H9 (cell line): ENCODE measurements around the gene ELMOD1. TPM values are rescaled to one million over a fixed set of nuclear protein-coding genes. Genes with fewer than 3 reads are reported as not detected.

Experiments used
- DNase-seq: peaks from one replicate; pipeline ENCODE4 v3.0.0-alpha.2; 2017
- H2AFZ ChIP-seq: one replicate; pipeline ENCODE4 v1.6.1; 2013; ENCODE audit warnings: mild to moderate bottlenecking, low read length, control low read depth, moderate library complexity
- H2AK5ac ChIP-seq: 2 replicates; pipeline ENCODE4 v1.6.1; 2013; ENCODE audit warnings: low read length, control low read depth, mixed read lengths; ENCODE audit not compliant: insufficient read length
- H2BK120ac ChIP-seq: one replicate; pipeline ENCODE4 v1.6.1; 2013; ENCODE audit warnings: low read depth, mild to moderate bottlenecking, low read length, control low read depth, inconsistent platforms; ENCODE audit not compliant: poor library complexity, severe bottlenecking
- H2BK12ac ChIP-seq: 2 replicates; pipeline ENCODE4 v1.6.1; 2013; ENCODE audit warnings: low read length, control low read depth, mixed read lengths, low read depth; ENCODE audit not compliant: insufficient read length
- H2BK15ac ChIP-seq: 2 replicates; pipeline ENCODE4 v1.6.1; 2013; ENCODE audit warnings: low read depth, low read length, control low read depth
- H2BK20ac ChIP-seq: one replicate; pipeline ENCODE4 v1.6.1; 2013; ENCODE audit warnings: low read depth, mild to moderate bottlenecking, low read length, control low read depth, inconsistent platforms; ENCODE audit not compliant: poor library complexity, severe bottlenecking
- H2BK5ac ChIP-seq: 2 replicates; pipeline ENCODE4 v1.6.1; 2013; ENCODE audit warnings: low read length, control low read depth, mixed read lengths; ENCODE audit not compliant: insufficient read length
- H3K14ac ChIP-seq: 2 replicates; pipeline ENCODE4 v1.6.1; 2013; ENCODE audit warnings: low read length, control low read depth; ENCODE audit not compliant: insufficient read depth
- H3K18ac ChIP-seq: 2 replicates; pipeline ENCODE4 v1.6.1; 2013; ENCODE audit warnings: low read depth, mild to moderate bottlenecking, mixed read lengths, low read length, control low read depth; ENCODE audit not compliant: insufficient read length
- H3K23ac ChIP-seq: 2 replicates; pipeline ENCODE4 v1.6.1; 2013; ENCODE audit warnings: low read length, control low read depth, mixed read lengths, low read depth; ENCODE audit not compliant: insufficient read length
- H3K23me2 ChIP-seq: 2 replicates; pipeline ENCODE4 v1.6.1; 2013; ENCODE audit warnings: low read depth, mild to moderate bottlenecking, mixed read lengths, low read length, control low read depth; ENCODE audit not compliant: insufficient read length, poor library complexity, severe bottlenecking
- H3K27ac ChIP-seq: 2 replicates; pipeline ENCODE4 v1.5.1; 2013; ENCODE audit warnings: low read length, control low read depth, mixed read lengths, low read depth; ENCODE audit not compliant: insufficient read length
- H3K27me3 ChIP-seq: 2 replicates; pipeline ENCODE4 v1.6.1; 2013; ENCODE audit warnings: low read length, control low read depth, inconsistent platforms; ENCODE audit not compliant: insufficient read depth
- H3K4ac ChIP-seq: 2 replicates; pipeline ENCODE4 v1.6.1; 2013; ENCODE audit warnings: low read depth, mild to moderate bottlenecking, control low read depth, inconsistent platforms, low read length, moderate library complexity
- H3K4me1 ChIP-seq: 2 replicates; pipeline ENCODE4 v1.6.1; 2013; ENCODE audit warnings: low read length, control low read depth, inconsistent platforms; ENCODE audit not compliant: insufficient read depth
- H3K4me2 ChIP-seq: 2 replicates; pipeline ENCODE4 v1.6.1; 2013; ENCODE audit warnings: low read length, control low read depth, mixed read lengths; ENCODE audit not compliant: insufficient read length, insufficient read depth
- H3K56ac ChIP-seq: 2 replicates; pipeline ENCODE4 v1.6.1; 2013; ENCODE audit warnings: low read depth, mild to moderate bottlenecking, mixed read lengths, low read length, control low read depth; ENCODE audit not compliant: insufficient read length
- H3K79me1 ChIP-seq: 2 replicates; pipeline ENCODE4 v1.6.1; 2013; ENCODE audit warnings: low read depth, mild to moderate bottlenecking, moderate library complexity, low read length, control low read depth, inconsistent platforms; ENCODE audit not compliant: insufficient read depth, poor library complexity, severe bottlenecking
- H3K79me2 ChIP-seq: 2 replicates; pipeline ENCODE4 v1.6.1; 2013; ENCODE audit warnings: low read length, control low read depth, inconsistent platforms; ENCODE audit not compliant: insufficient read depth
- H3K9ac ChIP-seq: 2 replicates; pipeline ENCODE4 v1.6.1; 2013; ENCODE audit warnings: low read length, control low read depth, mixed read lengths; ENCODE audit not compliant: insufficient read length; ENCODE audit errors: extremely low read depth
- H3K9me3 ChIP-seq: one replicate; pipeline ENCODE4 v1.6.1; 2013; ENCODE audit warnings: low read depth, low read length, inconsistent platforms; ENCODE audit not compliant: control insufficient read depth
- H3T11ph ChIP-seq: one replicate; pipeline ENCODE4 v1.6.1; 2013; ENCODE audit warnings: mild to moderate bottlenecking, low read length, control low read depth, inconsistent platforms
- H4K20me1 ChIP-seq: one replicate; pipeline ENCODE4 v1.6.1; 2013; ENCODE audit not compliant: control insufficient read depth, insufficient read length, insufficient read depth
- H4K5ac ChIP-seq: 2 replicates; pipeline ENCODE4 v1.6.1; 2013; ENCODE audit warnings: low read depth, mild to moderate bottlenecking, mixed read lengths, low read length, control low read depth; ENCODE audit not compliant: insufficient read length
- H4K8ac ChIP-seq: replicated peaks from 2 replicates; pipeline ENCODE4 v1.6.1; 2013; ENCODE audit warnings: low read length, control low read depth, mixed read lengths, low read depth; ENCODE audit not compliant: insufficient read length
- H4K91ac ChIP-seq: 2 replicates; pipeline ENCODE4 v1.6.1; 2013; ENCODE audit warnings: low read depth, mild to moderate bottlenecking, moderate library complexity, mixed read lengths, low read length, control low read depth; ENCODE audit not compliant: insufficient read length
- H3K27ac Mint-ChIP-seq, 3 experiments: 2 replicates in 2 of 3; 3 replicates in 1 of 3; pipeline ENCODE4 v1.8.0; 2020 to 2021; ENCODE audit warnings: mixed read lengths in 3 of 3, mild to moderate bottlenecking in 1 of 3, moderate library complexity in 1 of 3
- H3K27me3 Mint-ChIP-seq: 2 replicates; pipeline ENCODE4 v1.8.0; 2021; ENCODE audit warnings: low read depth, mild to moderate bottlenecking, moderate library complexity, mixed read lengths
- H3K36me3 Mint-ChIP-seq, 3 experiments: 2 replicates in 2 of 3; 3 replicates in 1 of 3; pipeline ENCODE4 v1.8.0; 2020 to 2021; ENCODE audit warnings: low read depth in 3 of 3, mixed read lengths in 3 of 3; ENCODE audit not compliant: insufficient read depth in 1 of 3
- H3K4me1 Mint-ChIP-seq, 2 experiments: 2 replicates each; pipeline ENCODE4 v1.8.0; 2020; ENCODE audit warnings: mixed read lengths in 2 of 2
- H3K4me3 Mint-ChIP-seq, 2 experiments: 2 replicates in 1 of 2; 3 replicates in 1 of 2; pipeline ENCODE4 v1.8.0; 2020 to 2021; ENCODE audit warnings: mild to moderate bottlenecking in 2 of 2, mixed read lengths in 2 of 2, moderate library complexity in 1 of 2
- H3K9me3 Mint-ChIP-seq, 2 experiments: 2 replicates in 1 of 2; 3 replicates in 1 of 2; pipeline ENCODE4 v1.8.0; 2020; ENCODE audit warnings: mild to moderate bottlenecking in 2 of 2, mixed read lengths in 2 of 2, moderate library complexity in 1 of 2
- CTCF ChIP-seq: fragments of 200-600 bp; sonication (generic); conservative IDR thresholded peaks from 3 replicates; pipeline ENCODE4 v1.8.0; 2021; ENCODE audit warnings: antibody characterized with exemption, mild to moderate bottlenecking
- WGBS: extraction: QIAGEN DNeasy Blood & Tissue Kit; methylation state at CpG from one replicate; pipeline ENCODE4 v1.1.7; 2013; ENCODE audit warnings: missing lambda C conversion rate, low lambda C conversion rate, mixed read lengths; ENCODE audit not compliant: insufficient read length; ENCODE audit errors: extremely low coverage; 5-methylcytosine and 5-hydroxymethylcytosine counted together
- total RNA-seq: library from RNA; stranded (reverse); gene quantifications from 2 replicates; pipeline ENCODE4 v1.2.1, GENCODE V29; 2021

ELMOD1 gene
- total RNA-seq, 1 experiment from 2014 or later: 0.61 TPM

GRCh38 chr11:107669191-107669740 lies 78.3 kb downstream of the ELMOD1 start:
- Histone ChIP-seq H3K18ac (no peak overlapping the region), H3K27me3 (no peaks in the 10 kb centered on the region), H3K14ac (no peak overlapping the region), H3K9me3 (no peaks in the 10 kb centered on the region), H4K8ac (no peak overlapping the region), H3K23me2 (no peaks in the 10 kb centered on the region), H3T11ph (no peak overlapping the region), H2BK12ac (no peak overlapping the region), H2AFZ (no peak overlapping the region), H2BK120ac (no peak overlapping the region), H4K91ac (no peak overlapping the region), H3K79me2 (no peaks in the 10 kb centered on the region), H2BK5ac (no peak overlapping the region), H2AK5ac (no peak overlapping the region), H3K27ac (no peak overlapping the region), H3K9ac (no peak overlapping the region), H3K4me2 (no peak overlapping the region), H3K79me1 (no peaks in the 10 kb centered on the region), H2BK15ac (no peak overlapping the region), H3K56ac (no peak overlapping the region), H4K5ac (no peak overlapping the region), H3K23ac (no peak overlapping the region), H3K4ac (no peak overlapping the region), H2BK20ac (no peak overlapping the region), H4K20me1 (no peaks in the 10 kb centered on the region), H3K4me1 (peaks cover 7% of the 10 kb centered on the region; the same call in 1 of the 2 replicates)
- DNase-seq: no peak
- Mint-ChIP-seq H3K27me3 (no peaks in the 10 kb centered on the region), H3K9me3 (no peaks in the 10 kb centered on the region), H3K27ac (no peak overlapping the region), H3K4me3 (no peak overlapping the region), H3K4me1 (peaks cover 17 to 19% of the 10 kb centered on the region in 2 experiments), H3K36me3 (no peaks in the 10 kb centered on the region)
- TF ChIP-seq CTCF: no peak
- no CpG with 5 or more reads among the region's 11 CpGs for WGBS
